Memory B cell (primary cell): Measurements from ENCODE around the gene CUL3.
"Not testable (repeated sequence)": the region's sequence is repeated elsewhere in the genome, so short reads cannot be mapped to it uniquely, and the experiment has no call there.

ENCODE experiments used
- ATAC-seq: fragments of 150-1000 bp; cut with Tn5 transposase; 2 replicates; pipeline ENCODE4 v1.10.0; 2021; ENCODE audit warnings: low read depth, mild to moderate bottlenecking, moderate library complexity
- DNase-seq, 2 donors: peaks; one replicate each; pipeline ENCODE4 v3.0.0; 2022; ENCODE audit warnings: low spot score in 2 of 2
- H3K27ac Mint-ChIP-seq: one replicate; pipeline ENCODE4 v1.8.0; 2022; ENCODE audit warnings: mild to moderate bottlenecking, moderate library complexity, mixed read lengths
- H3K27me3 Mint-ChIP-seq: one replicate; pipeline ENCODE4 v1.8.0; 2022; ENCODE audit warnings: mixed read lengths
- H3K36me3 Mint-ChIP-seq: one replicate; pipeline ENCODE4 v1.8.0; 2022; ENCODE audit warnings: mild to moderate bottlenecking, mixed read lengths
- H3K4me1 Mint-ChIP-seq: one replicate; pipeline ENCODE4 v1.8.0; 2022; ENCODE audit warnings: mixed read lengths
- H3K4me3 Mint-ChIP-seq: one replicate; pipeline ENCODE4 v1.8.0; 2022; ENCODE audit warnings: mild to moderate bottlenecking, moderate library complexity, mixed read lengths
- H3K9me3 Mint-ChIP-seq: one replicate; pipeline ENCODE4 v1.8.0; 2022; ENCODE audit warnings: mixed read lengths

The CUL3 gene

GRCh38 chr2:224545884-224546644 is 39.1 kb downstream of the CUL3 start:
- Mint-ChIP-seq H3K27me3 (no peaks in the 10 kb centered on the region), H3K27ac (peak overlapping the region; percentile 62), H3K36me3 (peaks cover 22% of the 10 kb centered on the region), H3K9me3 (no peaks in the 10 kb centered on the region), H3K4me3 (no peak overlapping the region), H3K4me1 (peaks cover 27% of the 10 kb centered on the region)
- ATAC-seq (peak; percentile 67), DNase-seq (no peak)

- Mint-ChIP-seq H3K27ac (no peak overlapping the region), H3K36me3 (peaks cover 29% of the 10 kb centered on the region), H3K4me1 (peaks cover 32% of the 10 kb centered on the region), H3K27me3 (no peaks in the 10 kb centered on the region), H3K4me3 (no peak overlapping the region), H3K9me3 (no peaks in the 10 kb centered on the region)
- peak; percentile 45 for ATAC-seq
- no peak for DNase-seq
These were observed 41.2 kb downstream of the CUL3 start for GRCh38 chr2:224543939-224544338.

- H3K27ac Mint-ChIP-seq, result peak overlapping the region; percentile 31
- H3K9me3 Mint-ChIP-seq, result no peaks in the 10 kb centered on the region
- DNase-seq (no peak), ATAC-seq (no peak)
- H3K36me3 Mint-ChIP-seq, result peaks cover 30% of the 10 kb centered on the region
- H3K27me3 Mint-ChIP-seq, result no peaks in the 10 kb centered on the region
- peaks cover 28% of the 10 kb centered on the region for H3K4me1 Mint-ChIP-seq
- H3K4me3 Mint-ChIP-seq, result no peak overlapping the region
These were observed 46.5 kb downstream of the CUL3 start for GRCh38 chr2:224538561-224539138.

- ATAC-seq, result no peak
- Mint-ChIP-seq H3K27me3 (no peaks in the 10 kb centered on the region), H3K4me3 (no peak overlapping the region), H3K9me3 (no peaks in the 10 kb centered on the region), H3K27ac (peak overlapping the region; percentile 64), H3K36me3 (peaks cover 22% of the 10 kb centered on the region), H3K4me1 (peaks cover 37% of the 10 kb centered on the region)
- DNase-seq, result no peak
These were observed 52.2 kb downstream of the CUL3 start for GRCh38 chr2:224532931-224533330.

GRCh38 chr2:224532441-224532840 is 52.7 kb downstream of the CUL3 start:
- peaks cover 22% of the 10 kb centered on the region for H3K36me3 Mint-ChIP-seq
- no peak overlapping the region for H3K4me3 Mint-ChIP-seq
- DNase-seq (no peak), ATAC-seq (no peak)
- H3K27me3 Mint-ChIP-seq, result no peaks in the 10 kb centered on the region
- H3K27ac Mint-ChIP-seq, result peak overlapping the region; percentile 64
- peaks cover 40% of the 10 kb centered on the region for H3K4me1 Mint-ChIP-seq
- no peaks in the 10 kb centered on the region for H3K9me3 Mint-ChIP-seq

- DNase-seq, result no peak
- H3K9me3 Mint-ChIP-seq, result no peaks in the 10 kb centered on the region
- H3K27ac Mint-ChIP-seq, result peak overlapping the region; percentile 54
- no peaks in the 10 kb centered on the region for H3K27me3 Mint-ChIP-seq
- H3K4me1 Mint-ChIP-seq, result peaks cover 55% of the 10 kb centered on the region
- no peak overlapping the region for H3K4me3 Mint-ChIP-seq
- no peak for ATAC-seq
- H3K36me3 Mint-ChIP-seq, result peaks cover 18% of the 10 kb centered on the region
These were observed 57.0 kb downstream of the CUL3 start for GRCh38 chr2:224528171-224528570.

GRCh38 chr2:224525774-224526173 is 59.4 kb downstream of the CUL3 start:
- ATAC-seq, result no peak

GRCh38 chr2:224524657-224525056 is 60.5 kb downstream of the CUL3 start:
- ATAC-seq, result no peak

More at GRCh38 chr2:224525774-224526173, 59.4 kb downstream of the CUL3 start:
- Mint-ChIP-seq H3K36me3 (peaks cover 2% of the 10 kb centered on the region), H3K9me3 (no peaks in the 10 kb centered on the region), H3K4me3 (peak overlapping the region; percentile 14), H3K4me1 (peaks cover 40% of the 10 kb centered on the region), H3K27ac (peak overlapping the region; percentile 95), H3K27me3 (no peaks in the 10 kb centered on the region)
- DNase-seq, result no peak

GRCh38 chr2:224523626-224524577 is 61.3 kb downstream of the CUL3 start:
- peak; percentile 43 for ATAC-seq
- Mint-ChIP-seq H3K27me3 (no peaks in the 10 kb centered on the region), H3K4me1 (peaks cover 51% of the 10 kb centered on the region), H3K27ac (peak overlapping the region; percentile 95), H3K4me3 (peak overlapping the region; percentile 80), H3K36me3 (peaks cover 2% of the 10 kb centered on the region), H3K9me3 (no peaks in the 10 kb centered on the region)
- DNase-seq, result peak in 1 of 2 donors; percentile 17

More at GRCh38 chr2:224524657-224525056, 60.5 kb downstream of the CUL3 start:
- no peaks in the 10 kb centered on the region for H3K9me3 Mint-ChIP-seq
- H3K27ac Mint-ChIP-seq, result peak overlapping the region; percentile 95
- no peaks in the 10 kb centered on the region for H3K27me3 Mint-ChIP-seq
- peaks cover 2% of the 10 kb centered on the region for H3K36me3 Mint-ChIP-seq
- H3K4me3 Mint-ChIP-seq, result peak overlapping the region; percentile 80
- DNase-seq, result no peak
- peaks cover 48% of the 10 kb centered on the region for H3K4me1 Mint-ChIP-seq

GRCh38 chr2:224522483-224522882 is 62.7 kb downstream of the CUL3 start:
- H3K4me3 Mint-ChIP-seq, result peak overlapping the region; percentile 14
- not testable (repeated sequence) for ATAC-seq, H3K36me3 Mint-ChIP-seq, H3K27me3 Mint-ChIP-seq, H3K9me3 Mint-ChIP-seq, DNase-seq
- H3K4me1 Mint-ChIP-seq, result peaks cover 48% of the 10 kb centered on the region
- H3K27ac Mint-ChIP-seq, result peak overlapping the region; percentile 95

- Mint-ChIP-seq H3K4me3 (peak overlapping the region; percentile 41), H3K4me1 (peaks cover 46% of the 10 kb centered on the region), H3K9me3 (no peaks in the 10 kb centered on the region), H3K27me3 (no peaks in the 10 kb centered on the region), H3K36me3 (peaks cover 4% of the 10 kb centered on the region), H3K27ac (peak overlapping the region; percentile 69)
- ATAC-seq (no peak), DNase-seq (no peak)
These were observed 65.1 kb downstream of the CUL3 start for GRCh38 chr2:224520064-224520463.

GRCh38 chr2:224518806-224519580 is 66.2 kb downstream of the CUL3 start:
- Mint-ChIP-seq H3K27ac (peak overlapping the region; percentile 79), H3K4me3 (peak overlapping the region; percentile 43), H3K27me3 (no peaks in the 10 kb centered on the region), H3K9me3 (no peaks in the 10 kb centered on the region), H3K36me3 (peaks cover 7% of the 10 kb centered on the region), H3K4me1 (peaks cover 40% of the 10 kb centered on the region)
- ATAC-seq (peak; percentile 33), DNase-seq (peak in 1 of 2 donors; percentile 14)

- H3K4me1 Mint-ChIP-seq, result peaks cover 31% of the 10 kb centered on the region
- peak overlapping the region; percentile 50 for H3K4me3 Mint-ChIP-seq
These were observed 67.2 kb downstream of the CUL3 start for GRCh38 chr2:224517963-224518362.

More at GRCh38 chr2:224517963-224518362, 67.2 kb downstream of the CUL3 start:
- H3K27me3 Mint-ChIP-seq, result no peaks in the 10 kb centered on the region
- peak overlapping the region; percentile 79 for H3K27ac Mint-ChIP-seq
- DNase-seq, result no peak
- no peaks in the 10 kb centered on the region for H3K9me3 Mint-ChIP-seq
- peaks cover 8% of the 10 kb centered on the region for H3K36me3 Mint-ChIP-seq
- ATAC-seq, result peak; percentile 40
